Measurements from ENCODE around the gene KLRC4.

GRCh38 chr12:10405294-10405693 is 4.3 kb downstream of the KLRC4 start:
- TF ChIP-seq CTCF (IDR thresholded peaks at IDR 0.05) (no peak), POLR2A (IDR thresholded peaks at IDR 0.05) (no peak)
